Activated B cell treated with CpG ODN at 0.5 μM for 24 hours (primary cell): ENCODE data around the gene CEP70. TPM values are rescaled to one million over a fixed set of nuclear protein-coding genes. Genes with fewer than 3 reads are reported as not detected.
A peak's percentile ranks its signal among the peaks of the same experiment; 100 is the strongest.

Experiments
- ATAC-seq: fragments of 200-7000 bp; cut with Tn5 transposase; one replicate; pipeline ENCODE4 v1.10.0; 2021; ENCODE audit warnings: low read depth, mild to moderate bottlenecking, moderate library complexity
- CTCF ChIA-PET: fragments of 350-600 bp; sonication (Branson Sonifier 250); formaldehyde crosslinking; loops from one replicate; lab custom pipeline; 2021; ENCODE audit warnings: antibody characterized with exemption; lab: Charles Lee
- POLR2A ChIA-PET: fragments of 350-600 bp; sonication (Branson Sonifier 250); formaldehyde crosslinking; loops from one replicate; lab custom pipeline; 2021; ENCODE audit warnings: antibody characterized with exemption; lab: Charles Lee
- DNase-seq: peaks from one replicate; pipeline ENCODE4 v3.0.0; 2022
- H3K27ac Mint-ChIP-seq: one replicate; pipeline ENCODE4 v1.8.0; 2020; ENCODE audit warnings: mixed read lengths
- H3K27me3 Mint-ChIP-seq: one replicate; pipeline ENCODE4 v1.8.0; 2021; ENCODE audit warnings: mixed read lengths
- H3K36me3 Mint-ChIP-seq: one replicate; pipeline ENCODE4 v1.8.0; 2021; ENCODE audit warnings: low read depth, mixed read lengths
- H3K4me1 Mint-ChIP-seq: one replicate; pipeline ENCODE4 v1.8.0; 2021; ENCODE audit warnings: mixed read lengths
- H3K4me3 Mint-ChIP-seq: one replicate; pipeline ENCODE4 v1.8.0; 2020; ENCODE audit warnings: mild to moderate bottlenecking, mixed read lengths
- H3K9me3 Mint-ChIP-seq: one replicate; pipeline ENCODE4 v1.8.0; 2020; ENCODE audit warnings: mixed read lengths
- CTCF ChIP-seq: fragments of 200-600 bp; IDR thresholded peaks from one replicate; pipeline ENCODE4 v1.8.0; 2022; ENCODE audit warnings: antibody characterized with exemption, mild to moderate bottlenecking
- intact Hi-C: fragments of 100-400 bp; cut with micrococcal nuclease; formaldehyde crosslinking; loops from one replicate; pipeline ENCODE4 v1.15.1; 2024
- total RNA-seq: library from RNA; stranded (reverse); gene quantifications from 2 replicates; pipeline ENCODE4 v1.2.3, GENCODE V29; 2022

CEP70 gene
- total RNA-seq, 1 donor from 2014 or later = 11.0 TPM

- H3K27me3 Mint-ChIP-seq = peaks cover 12% of the 10 kb centered on the region
- no peak for DNase-seq
- POLR2A ChIA-PET = no interaction called here
Observed at GRCh38 chr3:138479438-138479863, 114.6 kb downstream of the CEP70 start.

GRCh38 chr3:138477801-138478200, 116.3 kb downstream of the CEP70 start:
- Mint-ChIP-seq H3K27ac (no peak overlapping the region), H3K36me3 (no peaks in the 10 kb centered on the region), H3K27me3 (peaks cover 12% of the 10 kb centered on the region), H3K4me3 (no peak overlapping the region), H3K4me1 (no peaks in the 10 kb centered on the region), H3K9me3 (no peaks in the 10 kb centered on the region)
- DNase-seq = no peak
- intact Hi-C loops = no loop called here
- ATAC-seq = no peak
- POLR2A ChIA-PET = no interaction called here
- CTCF ChIA-PET = interaction anchor here (1.1 to 2.1 kb wide), 2 partner anchors 438 to 446 kb away, joined by 4 to 23 read pairs; no protein-coding TSS in a partner anchor
- TF ChIP-seq CTCF = no peak

More at GRCh38 chr3:138479438-138479863, 114.6 kb downstream of the CEP70 start:
- no peak overlapping the region for H3K27ac Mint-ChIP-seq
- H3K4me1 Mint-ChIP-seq = no peaks in the 10 kb centered on the region
- intact Hi-C loops = loop anchor here (1.0 kb wide), 2 partner anchors 436 to 444 kb away; no protein-coding TSS in a partner anchor
- no peaks in the 10 kb centered on the region for H3K36me3 Mint-ChIP-seq
- no peaks in the 10 kb centered on the region for H3K9me3 Mint-ChIP-seq
- CTCF ChIA-PET = interaction anchor here (1.0 to 2.1 kb wide), 5 partner anchors 112 to 444 kb away, joined by 3 to 23 read pairs (median 6); partner anchors contain the start of gene CEP70
- no peak for TF ChIP-seq CTCF
- peak; percentile 34 for ATAC-seq
- H3K4me3 Mint-ChIP-seq = no peak overlapping the region

- H3K27ac Mint-ChIP-seq = no peak overlapping the region
- intact Hi-C loops = no loop called here
- no peaks in the 10 kb centered on the region for H3K4me1 Mint-ChIP-seq
- CTCF ChIA-PET = no interaction called here
- TF ChIP-seq CTCF = no peak
- POLR2A ChIA-PET = no interaction called here
- no peak overlapping the region for H3K4me3 Mint-ChIP-seq
- H3K27me3 Mint-ChIP-seq = peaks cover 12% of the 10 kb centered on the region
- no peak for ATAC-seq
- H3K9me3 Mint-ChIP-seq = no peaks in the 10 kb centered on the region
- no peaks in the 10 kb centered on the region for H3K36me3 Mint-ChIP-seq
- no peak for DNase-seq
Observed at GRCh38 chr3:138477120-138477519, 116.9 kb downstream of the CEP70 start.

GRCh38 chr3:138476526-138476925, 117.5 kb downstream of the CEP70 start:
- Mint-ChIP-seq H3K4me3 (no peak overlapping the region), H3K36me3 (no peaks in the 10 kb centered on the region), H3K27ac (no peak overlapping the region), H3K9me3 (no peaks in the 10 kb centered on the region), H3K27me3 (peaks cover 12% of the 10 kb centered on the region), H3K4me1 (no peaks in the 10 kb centered on the region)
- CTCF ChIA-PET = no interaction called here
- no peak for ATAC-seq
- DNase-seq = no peak
- POLR2A ChIA-PET = no interaction called here
- intact Hi-C loops = no loop called here
- no peak for TF ChIP-seq CTCF

- Mint-ChIP-seq H3K27ac (no peak overlapping the region), H3K36me3 (no peaks in the 10 kb centered on the region), H3K4me1 (no peaks in the 10 kb centered on the region), H3K4me3 (no peak overlapping the region), H3K9me3 (no peaks in the 10 kb centered on the region), H3K27me3 (peaks cover 5% of the 10 kb centered on the region)
- DNase-seq (no peak), ATAC-seq (no peak)
- no peak for TF ChIP-seq CTCF
- CTCF ChIA-PET = no interaction called here
- POLR2A ChIA-PET = no interaction called here
- intact Hi-C loops = no loop called here
Observed at GRCh38 chr3:138474163-138474562, 119.9 kb downstream of the CEP70 start.
